ENCODE results near the gene HIF3A. TPM values are rescaled to one million over a fixed set of nuclear protein-coding genes. Genes with fewer than 3 reads are reported as not detected.

Gene HIF3A
- total RNA-seq, 3 donors from 2014 or later, result 0.54 TPM; not detected in 2

DNA sequence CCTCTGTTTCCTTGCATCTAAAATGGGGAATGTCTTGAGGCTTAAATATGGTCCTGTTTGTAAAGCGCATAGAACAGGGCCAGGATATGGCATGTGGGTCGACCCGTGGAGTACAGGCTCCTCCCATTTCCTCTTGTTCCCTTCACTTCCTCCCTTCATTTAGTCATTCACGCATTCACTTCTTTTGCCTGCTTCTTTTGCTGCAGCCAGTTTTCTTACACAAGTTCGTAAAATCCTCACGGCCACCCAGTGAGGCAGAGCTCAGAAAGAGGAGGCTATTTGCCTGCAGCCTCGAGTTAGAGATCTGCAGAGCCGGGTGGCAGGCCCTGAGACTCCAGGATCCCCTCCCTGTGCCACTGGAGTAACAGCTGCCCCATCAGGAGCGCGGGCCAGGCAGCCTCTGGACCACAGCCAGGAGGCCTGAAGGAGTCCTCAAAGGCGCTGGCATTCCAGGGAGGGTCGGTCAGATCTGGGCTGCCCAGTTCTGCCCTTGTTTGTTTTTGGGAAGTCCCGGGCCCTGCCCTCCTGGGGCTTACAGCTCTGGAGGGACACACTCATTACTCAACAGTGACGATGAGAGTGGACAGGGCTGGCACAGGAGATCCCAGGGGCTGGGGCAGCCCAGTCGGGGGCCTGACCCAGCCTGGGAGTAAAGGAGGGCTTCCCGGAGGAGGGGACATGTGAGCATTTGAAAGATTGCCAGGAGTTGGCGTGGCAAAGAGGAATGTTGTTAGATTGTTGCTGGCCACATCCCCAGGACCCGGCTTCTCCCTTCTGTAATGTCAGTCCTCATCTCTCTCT is 54.6 kb downstream of the HIF3A start:
- ATAC-seq (no peak), DNase-seq (no peak)
- Mint-ChIP-seq H3K4me3 (peak overlapping the region; percentile 97), H3K36me3 (ENCODE audit: insufficient read depth) (peaks cover 18% of the 10 kb centered on the region), H3K27me3 (ENCODE audit: low read depth) (no peaks in the 10 kb centered on the region), H3K4me1 (ENCODE audit: low read depth) (peaks cover 62% of the 10 kb centered on the region), H3K9me3 (no peaks in the 10 kb centered on the region)

DNA sequence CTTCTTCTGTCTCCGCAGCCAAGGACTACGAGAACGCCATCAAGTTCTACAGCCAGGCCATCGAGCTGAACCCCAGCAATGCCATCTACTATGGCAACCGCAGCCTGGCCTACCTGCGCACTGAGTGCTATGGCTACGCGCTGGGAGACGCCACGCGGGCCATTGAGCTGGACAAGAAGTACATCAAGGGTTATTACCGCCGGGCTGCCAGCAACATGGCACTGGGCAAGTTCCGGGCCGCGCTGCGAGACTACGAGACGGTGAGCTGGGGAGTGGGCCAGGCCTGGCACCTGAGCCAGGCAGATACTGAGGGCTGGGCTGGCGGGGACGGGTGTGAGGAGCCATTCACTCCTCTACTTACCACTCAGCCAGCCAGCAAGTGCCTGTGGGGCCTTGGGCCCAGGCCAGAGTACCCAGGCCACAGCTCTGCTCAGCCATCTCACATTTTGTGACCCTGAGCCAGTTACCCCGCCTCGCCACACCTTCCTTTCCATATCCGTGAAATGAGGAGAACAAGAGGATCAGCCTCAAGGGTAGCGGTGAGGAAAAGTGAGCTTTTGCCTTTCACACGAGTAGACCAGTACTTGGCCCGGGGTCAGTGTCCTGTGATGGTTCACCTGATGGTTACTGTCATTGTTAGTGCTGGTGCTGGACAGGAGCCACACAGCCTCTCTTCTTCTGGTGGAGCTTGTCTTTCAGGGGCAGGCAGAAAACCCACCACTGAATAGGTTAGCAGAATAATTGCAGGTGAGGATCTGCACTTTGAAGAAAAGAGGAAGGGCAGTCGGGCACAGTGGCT is 57.1 kb downstream of the HIF3A start:
- H3K9me3 Mint-ChIP-seq, result no peaks in the 10 kb centered on the region
- peaks cover 60% of the 10 kb centered on the region for H3K4me1 Mint-ChIP-seq (ENCODE audit: low read depth)
- no peaks in the 10 kb centered on the region for H3K27me3 Mint-ChIP-seq (ENCODE audit: low read depth)
- H3K4me3 Mint-ChIP-seq, result no peak overlapping the region
- peaks cover 23% of the 10 kb centered on the region for H3K36me3 Mint-ChIP-seq (ENCODE audit: insufficient read depth)
- no peak for DNase-seq
- ATAC-seq, result no peak

DNA sequence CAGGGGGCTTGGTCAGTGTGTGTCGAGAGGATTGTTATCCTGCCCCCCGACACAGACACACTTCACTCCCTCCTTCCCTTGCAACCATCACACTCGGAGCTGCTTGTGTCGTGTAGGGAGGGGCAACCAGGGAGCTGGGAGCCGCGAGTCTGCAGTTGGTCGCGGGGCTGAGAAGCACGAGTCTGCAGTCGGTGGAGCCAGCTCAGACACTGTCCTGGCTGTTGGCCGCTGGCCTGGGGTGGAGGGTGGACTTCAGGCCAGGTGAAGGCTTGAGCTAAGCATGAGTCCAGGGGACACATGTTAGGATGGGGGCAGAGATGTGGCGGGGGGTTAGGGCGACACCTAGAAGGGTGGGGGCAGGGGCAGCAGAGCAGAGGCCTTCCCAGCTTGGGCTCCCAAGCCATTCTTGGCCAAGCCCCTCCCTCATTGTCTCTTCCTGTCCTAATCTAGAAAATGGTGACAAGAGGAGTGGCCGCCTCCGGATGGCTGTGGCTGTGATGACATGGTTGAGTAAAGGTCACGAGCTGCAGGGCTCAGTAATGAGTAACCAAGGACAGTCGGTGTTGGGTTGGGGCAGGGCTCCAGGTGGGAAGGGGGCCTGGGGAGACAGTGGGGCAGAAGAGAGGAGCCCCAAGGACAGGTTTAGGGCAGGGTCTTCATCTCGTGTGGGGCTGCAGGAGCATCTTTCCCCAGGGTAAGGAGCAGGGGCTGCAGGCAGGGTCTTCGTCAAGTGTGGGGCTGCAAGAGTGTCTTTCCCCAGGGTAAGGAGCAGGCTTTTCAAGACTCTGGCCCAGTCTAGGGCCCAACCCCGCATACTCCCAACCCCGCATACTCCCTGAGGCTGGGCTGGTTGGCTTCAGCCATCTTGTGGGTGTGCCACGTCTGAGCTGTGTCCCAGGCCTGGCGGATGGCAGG is 58.6 kb downstream of the HIF3A start:
- H3K27me3 Mint-ChIP-seq (ENCODE audit: low read depth), result no peaks in the 10 kb centered on the region
- H3K4me3 Mint-ChIP-seq, result no peak overlapping the region
- DNase-seq, result peak; percentile 15
- peaks cover 23% of the 10 kb centered on the region for H3K36me3 Mint-ChIP-seq (ENCODE audit: insufficient read depth)
- peaks cover 45% of the 10 kb centered on the region for H3K4me1 Mint-ChIP-seq (ENCODE audit: low read depth)
- H3K9me3 Mint-ChIP-seq, result no peaks in the 10 kb centered on the region
- peak in 1 of 2 donors; percentile 10 for ATAC-seq

DNA sequence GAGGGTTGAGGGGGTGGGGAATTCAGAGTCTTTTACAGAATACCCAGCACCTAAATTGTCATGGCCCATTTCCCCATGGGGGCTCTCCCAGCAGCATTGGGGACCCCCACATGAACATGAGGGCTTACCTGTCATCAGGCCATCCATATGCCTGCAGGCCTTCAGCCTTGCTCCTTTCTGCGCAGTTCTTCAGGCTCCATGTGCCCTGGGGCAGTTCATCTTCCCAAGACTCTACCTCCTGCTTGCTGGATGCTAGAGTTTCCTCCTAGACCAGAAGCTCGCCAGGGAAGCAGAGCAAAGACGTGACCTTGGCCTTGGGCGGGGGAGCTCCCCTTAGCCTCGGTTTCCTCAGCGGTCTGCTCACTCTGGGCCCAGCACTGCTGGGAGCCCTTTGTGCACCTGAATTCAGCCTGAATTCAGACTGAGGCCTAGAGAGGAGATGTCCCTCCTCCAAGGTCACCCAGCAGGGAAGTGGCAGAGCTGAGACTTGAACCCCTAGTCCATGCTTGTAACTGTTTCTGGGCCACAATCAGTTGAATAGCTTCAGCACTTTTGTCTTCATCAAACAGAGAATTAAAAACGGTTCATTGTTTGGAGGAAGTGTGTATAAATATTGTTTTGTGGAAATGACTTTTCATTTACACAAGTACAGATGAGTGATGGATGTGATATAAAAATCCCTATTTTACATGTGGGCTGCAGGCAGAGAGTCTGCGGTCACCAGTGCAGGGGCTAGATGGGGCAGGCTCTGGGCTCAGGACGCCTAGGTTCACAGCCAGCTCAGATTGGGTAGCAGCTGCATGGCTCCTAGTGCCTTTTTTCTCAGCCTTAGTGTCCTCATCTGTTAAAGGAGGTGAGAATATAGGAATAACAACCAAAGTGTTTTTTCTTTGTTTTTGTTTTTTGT is 59.6 kb downstream of the HIF3A start:
- peaks cover 40% of the 10 kb centered on the region for H3K4me1 Mint-ChIP-seq (ENCODE audit: low read depth)
- ATAC-seq (no peak), DNase-seq (no peak)
- H3K9me3 Mint-ChIP-seq, result no peaks in the 10 kb centered on the region
- no peak overlapping the region for H3K4me3 Mint-ChIP-seq
- peaks cover 20% of the 10 kb centered on the region for H3K36me3 Mint-ChIP-seq (ENCODE audit: insufficient read depth)
- H3K27me3 Mint-ChIP-seq (ENCODE audit: low read depth), result no peaks in the 10 kb centered on the region

DNA sequence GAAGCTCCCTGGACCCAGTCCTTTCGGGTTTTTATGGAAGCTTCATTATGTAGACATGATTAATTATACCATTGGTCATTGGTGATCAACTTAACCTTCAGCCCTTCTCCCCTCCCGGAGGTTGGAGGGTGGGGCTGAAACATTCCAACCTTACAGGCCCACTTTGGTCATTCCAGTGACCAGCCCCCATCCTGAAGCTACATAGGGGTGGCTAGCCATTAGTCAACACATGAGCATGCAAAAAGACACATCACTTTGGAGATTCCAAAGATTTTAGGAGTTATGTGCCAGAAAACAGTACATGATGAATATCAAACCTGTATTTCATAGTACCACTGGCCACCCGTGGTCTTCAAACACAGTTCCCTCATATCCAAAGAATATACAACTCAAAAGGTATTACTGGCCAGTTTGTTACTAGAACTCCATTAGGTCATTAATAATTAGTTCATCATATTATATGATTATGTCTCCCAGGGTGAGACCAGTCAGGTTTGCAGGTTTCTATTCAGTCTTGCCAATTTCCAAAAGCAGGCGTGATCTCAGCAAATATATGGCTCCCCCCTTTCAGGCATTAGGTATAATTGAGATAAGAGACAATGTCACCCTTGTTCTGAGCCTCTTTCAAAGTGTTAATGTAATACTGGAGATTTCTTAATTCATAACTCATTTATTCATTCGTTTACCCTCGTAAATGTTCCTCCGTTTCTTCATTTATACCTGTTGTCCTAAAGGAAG is 61.2 kb downstream of the HIF3A start:
- Mint-ChIP-seq H3K4me3 (no peak overlapping the region), H3K36me3 (ENCODE audit: insufficient read depth) (peaks cover 19% of the 10 kb centered on the region), H3K9me3 (no peaks in the 10 kb centered on the region), H3K27me3 (ENCODE audit: low read depth) (no peaks in the 10 kb centered on the region), H3K4me1 (ENCODE audit: low read depth) (peaks cover 34% of the 10 kb centered on the region)
- ATAC-seq (no peak), DNase-seq (no peak)

DNA sequence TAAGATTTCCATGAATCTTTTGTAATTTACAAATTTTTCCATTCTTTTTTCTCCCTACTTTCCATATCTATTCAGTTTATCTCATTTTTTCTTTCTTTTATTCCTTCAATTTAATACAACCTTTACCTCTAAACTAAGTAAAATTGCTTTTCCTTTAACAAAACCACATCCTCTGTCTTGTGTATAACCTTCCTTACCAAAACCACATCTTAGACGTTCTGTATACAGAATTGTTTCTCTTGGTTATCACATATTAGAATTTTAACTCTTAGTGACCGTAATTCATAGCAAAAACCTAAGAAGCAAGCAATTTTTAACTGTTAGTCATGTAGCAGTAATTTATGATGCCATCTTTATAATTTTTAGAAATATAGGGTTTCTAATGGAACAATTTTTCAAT is 65.1 kb downstream of the HIF3A start:
- DNase-seq, result no peak
- Mint-ChIP-seq H3K4me3 (peak overlapping the region; percentile 70), H3K36me3 (ENCODE audit: insufficient read depth) (peaks cover 21% of the 10 kb centered on the region), H3K4me1 (ENCODE audit: low read depth) (peaks cover 33% of the 10 kb centered on the region), H3K27me3 (ENCODE audit: low read depth) (no peaks in the 10 kb centered on the region), H3K9me3 (no peaks in the 10 kb centered on the region)
- ATAC-seq, result no peak

DNA sequence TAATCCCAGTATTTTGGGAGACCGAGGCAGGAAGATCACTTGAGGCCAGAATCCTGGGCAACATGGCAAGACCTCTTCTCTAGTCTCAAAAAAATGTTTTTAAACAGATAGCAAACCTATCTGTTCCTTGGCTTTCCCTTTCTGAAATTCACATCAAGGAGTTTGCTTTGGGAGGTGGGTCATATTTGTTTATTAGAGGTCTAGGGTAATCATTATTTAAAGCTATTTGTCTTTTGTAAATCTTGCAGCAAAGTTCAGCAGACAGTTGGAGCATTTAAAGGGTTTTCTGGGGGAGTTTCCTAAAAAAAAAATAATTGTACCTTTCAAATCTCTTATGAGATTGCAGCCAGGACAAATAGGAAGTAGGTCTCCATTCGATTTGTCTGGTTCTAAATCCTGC is 67.5 kb downstream of the HIF3A start:
- H3K9me3 Mint-ChIP-seq, result no peaks in the 10 kb centered on the region
- no peak for DNase-seq
- H3K36me3 Mint-ChIP-seq (ENCODE audit: insufficient read depth), result peaks cover 14% of the 10 kb centered on the region
- no peak overlapping the region for H3K4me3 Mint-ChIP-seq
- no peaks in the 10 kb centered on the region for H3K27me3 Mint-ChIP-seq (ENCODE audit: low read depth)
- ATAC-seq, result no peak
- peaks cover 25% of the 10 kb centered on the region for H3K4me1 Mint-ChIP-seq (ENCODE audit: low read depth)

DNA sequence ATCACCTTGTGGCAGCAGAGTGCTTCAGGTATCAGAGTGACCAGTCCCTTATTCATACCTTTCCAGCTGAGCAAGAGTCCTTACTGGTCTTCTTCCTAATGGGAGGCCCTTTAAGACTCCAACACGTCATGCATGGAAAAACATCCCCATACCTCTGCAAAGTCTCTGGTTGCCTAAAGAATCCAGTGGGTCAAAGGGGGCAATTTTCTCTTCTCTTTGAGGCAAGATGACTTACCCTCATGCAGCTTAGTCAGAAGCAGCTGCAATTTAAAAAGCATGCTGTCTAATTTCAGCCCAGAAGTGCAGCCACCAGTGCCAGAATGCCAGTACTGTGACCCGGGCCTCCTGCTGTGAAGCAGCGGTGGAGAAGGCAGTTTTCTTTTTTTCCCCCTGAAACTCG is 68.7 kb downstream of the HIF3A start:
- H3K27me3 Mint-ChIP-seq (ENCODE audit: low read depth), result no peaks in the 10 kb centered on the region
- peaks cover 14% of the 10 kb centered on the region for H3K36me3 Mint-ChIP-seq (ENCODE audit: insufficient read depth)
- ATAC-seq (no peak), DNase-seq (no peak)
- H3K4me3 Mint-ChIP-seq, result no peak overlapping the region
- no peaks in the 10 kb centered on the region for H3K9me3 Mint-ChIP-seq
- peaks cover 24% of the 10 kb centered on the region for H3K4me1 Mint-ChIP-seq (ENCODE audit: low read depth)

DNA sequence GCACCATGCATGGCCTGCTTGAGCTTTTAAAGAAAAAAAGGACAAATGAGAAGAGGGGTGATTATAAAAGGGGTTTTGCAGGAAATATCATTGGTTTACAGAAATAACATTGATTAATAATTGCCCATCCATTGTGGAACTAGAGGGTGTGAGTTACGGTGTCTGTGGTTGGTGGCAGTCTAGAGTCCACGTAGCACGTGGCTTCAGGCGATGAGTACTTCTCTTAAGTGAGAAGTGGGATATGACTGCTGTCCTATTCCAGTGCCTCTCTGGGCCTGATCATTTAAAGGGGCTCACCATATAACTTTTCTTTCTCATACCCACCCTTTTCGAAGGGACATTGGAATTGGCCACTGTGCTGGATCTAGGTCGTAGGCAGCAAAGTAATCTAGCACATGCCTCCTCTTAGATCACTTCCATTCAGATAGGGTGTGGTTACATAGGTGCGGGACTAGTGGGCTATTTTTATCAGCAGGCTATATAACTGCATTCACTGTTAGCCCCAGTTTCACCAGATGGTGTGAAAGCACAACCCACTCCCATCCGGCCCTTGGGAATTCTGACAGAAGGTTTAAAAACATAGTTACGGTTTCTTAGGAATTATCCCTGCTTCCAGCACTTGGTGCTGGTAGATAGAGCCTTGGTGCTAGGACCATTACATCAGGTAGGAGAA is 69.9 kb downstream of the HIF3A start:
- DNase-seq (no peak), ATAC-seq (no peak)
- H3K9me3 Mint-ChIP-seq, result no peaks in the 10 kb centered on the region
- no peaks in the 10 kb centered on the region for H3K27me3 Mint-ChIP-seq (ENCODE audit: low read depth)
- H3K36me3 Mint-ChIP-seq (ENCODE audit: insufficient read depth), result peaks cover 14% of the 10 kb centered on the region
- peaks cover 25% of the 10 kb centered on the region for H3K4me1 Mint-ChIP-seq (ENCODE audit: low read depth)
- H3K4me3 Mint-ChIP-seq, result no peak overlapping the region

DNA sequence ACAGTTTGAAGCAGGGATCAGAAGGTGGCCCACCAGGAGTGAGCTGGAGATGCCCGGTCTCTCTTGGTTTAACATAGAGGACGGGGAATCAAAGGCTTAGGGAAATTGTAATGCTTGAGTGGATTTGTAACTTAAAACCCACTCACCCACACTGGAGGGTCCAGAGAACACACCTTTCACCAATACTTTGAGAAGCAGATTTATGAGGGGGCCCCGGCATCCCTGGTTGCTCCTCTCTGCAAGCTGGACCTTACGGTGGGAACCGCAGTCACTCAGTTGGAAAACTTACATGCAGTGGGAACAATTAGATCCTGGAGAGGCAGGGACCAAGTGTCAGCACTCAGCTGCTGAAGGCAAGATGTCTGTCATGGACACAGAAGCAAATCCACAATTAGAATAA is 70.6 kb downstream of the HIF3A start:
- peaks cover 27% of the 10 kb centered on the region for H3K4me1 Mint-ChIP-seq (ENCODE audit: low read depth)

DNA sequence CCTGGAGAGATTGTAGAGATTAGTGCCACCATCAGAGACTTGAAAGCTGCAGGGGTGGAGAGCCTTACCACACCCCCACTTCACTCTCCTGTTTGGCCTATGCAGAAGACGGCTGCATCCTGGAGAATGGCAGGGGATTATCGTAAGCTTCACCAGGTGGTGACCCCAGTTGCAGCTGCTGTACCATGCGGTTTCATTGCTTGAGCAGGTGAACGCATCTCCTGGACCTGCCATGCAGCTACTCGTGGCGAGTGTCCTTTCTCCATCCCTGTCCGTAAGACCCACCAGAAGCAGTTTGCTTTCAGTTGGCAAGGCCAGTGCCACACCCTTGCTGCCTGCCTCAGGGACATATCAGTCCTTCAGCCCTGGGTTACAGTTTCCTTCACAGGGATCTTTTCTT is 71.3 kb downstream of the HIF3A start:
- Mint-ChIP-seq H3K4me3 (no peak overlapping the region), H3K36me3 (ENCODE audit: insufficient read depth) (peaks cover 11% of the 10 kb centered on the region), H3K4me1 (ENCODE audit: low read depth) (peaks cover 27% of the 10 kb centered on the region), H3K9me3 (no peaks in the 10 kb centered on the region), H3K27me3 (ENCODE audit: low read depth) (no peaks in the 10 kb centered on the region)
- no peak for DNase-seq
- ATAC-seq, result no peak

More for the DNA sequence above, 70.6 kb downstream of the HIF3A start:
- peaks cover 11% of the 10 kb centered on the region for H3K36me3 Mint-ChIP-seq (ENCODE audit: insufficient read depth)
- no peaks in the 10 kb centered on the region for H3K9me3 Mint-ChIP-seq
- no peaks in the 10 kb centered on the region for H3K27me3 Mint-ChIP-seq (ENCODE audit: low read depth)
- no peak for ATAC-seq
- no peak for DNase-seq
- H3K4me3 Mint-ChIP-seq, result no peak overlapping the region

DNA sequence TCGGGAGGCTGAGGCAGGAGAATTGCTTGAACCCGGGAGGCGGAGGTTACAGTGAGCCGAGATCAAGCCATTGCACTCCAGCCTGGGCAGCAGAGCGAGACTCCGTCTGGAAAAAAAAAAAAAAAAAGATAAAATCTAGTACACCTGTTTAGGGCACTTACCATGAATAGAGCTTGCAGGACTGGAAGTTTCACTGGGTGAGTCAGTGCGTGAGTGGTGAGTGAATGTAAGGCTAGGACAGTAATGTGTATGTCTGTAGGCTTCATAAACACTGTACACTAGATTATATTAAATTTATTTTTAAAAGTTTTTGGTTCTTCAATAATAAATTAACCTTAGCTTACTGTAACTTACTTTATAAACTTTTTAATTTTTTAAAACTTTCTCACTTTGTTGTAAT is 73.0 kb downstream of the HIF3A start:
- ATAC-seq, result peak in 1 of 2 donors; percentile 70
- DNase-seq, result no peak
- H3K9me3 Mint-ChIP-seq, result no peaks in the 10 kb centered on the region
- H3K4me1 Mint-ChIP-seq (ENCODE audit: low read depth), result peaks cover 20% of the 10 kb centered on the region
- H3K27me3 Mint-ChIP-seq (ENCODE audit: low read depth), result no peaks in the 10 kb centered on the region
- peaks cover 4% of the 10 kb centered on the region for H3K36me3 Mint-ChIP-seq (ENCODE audit: insufficient read depth)
- H3K4me3 Mint-ChIP-seq, result no peak overlapping the region
